ENCODE data around the gene SLC38A5.

GRCh38 chrX:48456628-48457331 is 13.3 kb downstream of the SLC38A5 start:
- no peak for TF ChIP-seq CTCF (IDR thresholded peaks at IDR 0.05)
- TF ChIP-seq POLR2A (IDR thresholded peaks at IDR 0.05; ENCODE audit: low read length) = no peak
- TF ChIP-seq GATA3 (IDR thresholded peaks at IDR 0.05; ENCODE audit: borderline replicate concordance) = no peak
- TF ChIP-seq MAZ (IDR thresholded peaks at IDR 0.05; ENCODE audit: borderline replicate concordance, low read depth, low read length) = no peak
- TF ChIP-seq USF2 (IDR thresholded peaks at IDR 0.05) = no peak
- TF ChIP-seq JUN (IDR thresholded peaks at IDR 0.05) = no peak
- no peak for TF ChIP-seq CEBPB (IDR thresholded peaks at IDR 0.05)
- TF ChIP-seq RCOR1 (IDR thresholded peaks at IDR 0.05; ENCODE audit: low read depth, low read length) = no peak
- TF ChIP-seq MAFK (IDR thresholded peaks at IDR 0.05; ENCODE audit: partially characterized antibody) = no peak
- TF ChIP-seq EP300 (IDR thresholded peaks at IDR 0.05) = no peak

Measured in A549 (cell line).